ENCODE data around the gene SSRP1.

- no peak for TF ChIP-seq POLR2A (IDR thresholded peaks at IDR 0.05)
- TF ChIP-seq CTCF (IDR thresholded peaks at IDR 0.05): no peak
- no peak for TF ChIP-seq POLR2AphosphoS5 (IDR thresholded peaks at IDR 0.05)
Measured at GRCh38 chr11:57310091-57310490, 25.6 kb downstream of the SSRP1 start.
